Ammon's horn (tissue), 1 donor: Measurements from ENCODE around the gene PLA2G6.
"Not testable (repeated sequence)": the region's sequence is repeated elsewhere in the genome, so short reads cannot be mapped to it uniquely, and the experiment has no call there.

Experiments
- DNase-seq: peaks from one replicate; pipeline ENCODE4 v3.0.0-alpha.2; 2016; ENCODE audit warnings: low spot score

PLA2G6 gene

GRCh38 chr22:38164551-38164918 lies 17.1 kb downstream of the PLA2G6 start:
- no peak for DNase-seq

DNA sequence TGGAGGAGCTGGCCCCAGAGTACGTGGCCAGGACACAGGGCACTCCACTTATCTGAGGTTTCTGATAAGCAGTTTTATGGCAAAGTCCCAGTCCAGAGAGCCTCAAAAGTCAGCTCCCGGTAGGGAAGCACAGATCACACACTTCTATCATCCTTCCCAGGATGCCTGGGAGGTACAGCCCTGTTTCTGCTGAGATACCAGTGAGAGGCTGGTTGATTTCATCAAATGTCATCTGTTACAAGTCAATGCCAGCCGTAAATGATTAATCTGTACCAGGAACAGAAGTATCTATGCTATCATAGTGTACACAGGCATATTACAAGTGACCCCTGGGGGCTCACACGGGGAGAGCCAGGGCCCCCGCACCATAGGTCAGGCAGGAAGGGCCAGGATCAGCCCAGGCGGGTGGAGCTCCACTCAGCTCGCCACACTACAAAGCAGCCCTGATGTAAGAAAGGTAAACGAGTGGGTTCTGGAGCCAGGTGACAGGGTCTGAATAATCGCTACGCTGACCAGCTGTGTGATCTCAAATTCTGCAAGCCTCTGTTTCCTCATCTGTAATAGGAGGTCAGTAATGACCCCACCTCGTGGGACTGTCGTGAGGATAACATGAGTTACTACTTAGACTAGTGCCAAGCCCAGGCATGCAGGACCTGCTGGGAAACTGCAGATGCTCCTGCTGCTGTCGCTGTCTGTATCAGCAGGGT lies 17.6 kb downstream of the PLA2G6 start:
- DNase-seq, result no peak

GRCh38 chr22:38162881-38163843 lies 18.5 kb downstream of the PLA2G6 start:
- no peak for DNase-seq

GRCh38 chr22:38155703-38156102 lies 25.9 kb downstream of the PLA2G6 start:
- no peak for DNase-seq

DNA sequence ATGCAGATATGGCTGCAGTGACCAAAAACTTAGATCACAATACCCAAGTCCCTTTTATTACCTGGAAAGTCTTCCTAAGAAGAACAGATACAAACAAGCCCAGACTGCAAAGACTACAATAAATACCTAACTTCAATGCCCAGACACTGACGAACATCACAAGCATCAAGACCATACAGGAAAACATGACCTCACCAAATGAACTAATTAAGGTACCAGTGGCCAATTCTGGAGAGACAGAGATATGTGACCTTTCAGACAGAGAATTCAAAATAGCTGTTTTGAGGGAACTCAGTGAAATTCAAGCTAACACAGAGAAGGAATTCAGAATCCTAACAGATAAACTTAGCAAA lies 27.1 kb downstream of the PLA2G6 start:
- not testable (repeated sequence) for DNase-seq

DNA sequence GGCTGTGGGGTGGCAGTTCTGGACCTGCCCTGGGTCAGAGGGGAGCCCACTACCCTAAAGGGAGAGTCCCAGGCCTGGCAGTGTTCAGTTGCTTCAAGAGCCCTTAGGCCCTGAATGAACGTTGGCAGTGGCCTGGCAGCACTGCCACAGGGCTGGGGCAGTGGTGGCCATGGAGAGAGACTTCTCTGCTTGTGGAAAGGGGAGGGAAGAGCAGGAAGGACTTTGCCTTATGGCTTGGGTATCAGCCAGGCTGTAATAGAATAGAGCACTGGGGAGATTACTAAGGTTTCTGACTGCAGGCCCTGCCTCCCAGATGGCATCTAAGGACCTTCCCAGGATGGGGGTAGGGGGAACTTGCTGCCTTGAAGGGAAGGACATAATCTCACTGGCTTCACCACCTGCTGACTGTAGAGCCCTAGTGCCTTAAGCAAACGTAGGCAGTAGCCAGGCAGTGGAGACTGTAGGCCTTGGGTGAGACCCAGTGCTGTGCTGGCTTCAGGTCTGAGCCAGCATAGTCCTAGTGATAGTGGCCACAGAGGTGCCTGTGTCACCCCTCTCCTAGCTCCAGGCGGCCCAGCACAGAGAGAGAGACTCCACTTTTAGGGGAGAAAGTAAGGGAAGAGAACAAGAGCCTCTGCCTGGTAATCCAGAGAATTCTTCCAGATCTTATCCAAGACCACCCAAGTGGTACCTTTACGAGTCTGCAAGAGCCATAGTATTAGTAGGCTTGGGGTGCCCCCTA lies 27.6 kb downstream of the PLA2G6 start:
- no peak for DNase-seq

GRCh38 chr22:38151126-38151500 lies 30.5 kb downstream of the PLA2G6 start:
- DNase-seq, result no peak

DNA sequence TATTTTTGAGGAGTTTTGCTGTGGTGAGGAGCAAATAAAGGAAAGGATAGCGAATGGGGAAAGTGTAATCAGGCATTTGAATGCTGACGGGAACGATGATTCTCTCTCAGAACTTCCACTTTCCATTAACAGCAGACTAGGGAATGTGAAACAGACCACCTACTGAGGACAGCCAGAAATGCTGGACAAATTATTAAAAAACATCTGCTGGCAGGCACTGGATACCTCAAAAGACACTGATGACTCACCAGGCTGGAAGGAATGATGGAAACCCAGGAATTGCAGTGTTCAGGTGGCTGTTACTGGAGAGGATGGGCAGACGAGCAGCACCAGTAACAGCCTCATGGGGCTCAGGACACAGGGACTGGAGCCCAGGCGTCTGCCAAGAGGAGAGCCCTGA lies 33.4 kb downstream of the PLA2G6 start:
- DNase-seq, result no peak

- not testable (repeated sequence) for DNase-seq
Measured at GRCh38 chr22:38146166-38146565, 35.5 kb downstream of the PLA2G6 start.

GRCh38 chr22:38144025-38144405 lies 37.6 kb downstream of the PLA2G6 start:
- no peak for DNase-seq

DNA sequence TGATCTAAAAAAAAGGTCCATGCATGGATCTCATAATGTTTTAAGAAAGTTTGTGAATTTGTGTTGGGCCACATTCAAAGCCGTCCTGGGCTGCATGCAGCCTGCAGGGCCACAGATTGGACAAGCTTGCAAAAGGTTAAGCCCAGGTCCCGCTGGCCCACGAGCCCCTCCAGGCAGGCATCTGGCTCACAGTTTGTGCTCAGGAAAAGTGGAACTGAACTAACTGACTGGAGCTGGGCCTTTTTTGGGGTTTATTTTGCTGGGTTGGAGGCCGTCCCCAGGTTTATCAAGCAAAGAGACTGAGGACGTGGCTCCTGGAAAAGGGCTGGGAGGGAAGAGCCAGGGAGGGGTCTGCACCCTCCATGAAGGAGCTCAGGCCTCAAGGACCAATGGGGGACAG lies 39.0 kb downstream of the PLA2G6 start:
- no peak for DNase-seq

- no peak for DNase-seq
Measured at GRCh38 chr22:38141217-38141973, 40.2 kb downstream of the PLA2G6 start.

DNA sequence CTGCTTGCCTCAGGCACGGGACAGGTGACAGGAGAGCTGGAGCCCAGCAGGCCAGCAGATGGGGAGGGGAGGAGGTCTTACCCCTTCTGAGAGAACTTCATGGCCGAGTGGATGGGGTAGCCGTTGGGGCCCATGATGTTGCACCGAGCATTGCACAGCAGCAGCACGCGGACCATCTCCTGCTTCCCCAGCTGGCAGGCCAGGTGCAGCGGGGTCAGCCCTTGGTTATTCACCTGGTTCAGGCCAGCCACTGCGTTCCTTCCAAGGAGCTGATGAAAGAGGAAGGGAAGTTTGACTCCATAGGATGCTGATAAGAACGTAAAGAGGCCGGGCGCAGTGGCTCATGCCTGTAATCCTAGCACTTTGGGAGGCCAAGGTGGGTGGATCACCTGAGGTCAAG lies 41.7 kb downstream of the PLA2G6 start:
- no peak for DNase-seq

DNA sequence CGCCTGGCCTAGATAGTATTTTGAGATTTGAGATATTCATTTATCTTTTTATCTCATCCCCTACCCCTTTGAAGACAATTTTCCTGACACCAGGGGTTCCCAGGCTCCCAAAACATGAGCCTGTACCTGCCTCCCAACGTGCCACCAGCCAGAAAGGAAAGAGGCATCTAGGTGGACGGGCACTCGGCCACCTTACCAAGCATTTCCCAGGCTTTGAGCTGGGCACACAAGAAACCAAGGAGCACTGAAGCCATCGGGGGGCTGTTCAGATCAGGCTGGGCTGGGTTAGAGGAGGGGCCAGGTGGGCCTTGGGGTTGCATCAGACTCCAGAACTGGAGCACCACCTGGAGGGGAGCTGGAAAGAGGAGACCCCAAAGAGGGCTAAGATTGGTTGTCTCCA lies 42.7 kb downstream of the PLA2G6 start:
- no peak for DNase-seq

DNA sequence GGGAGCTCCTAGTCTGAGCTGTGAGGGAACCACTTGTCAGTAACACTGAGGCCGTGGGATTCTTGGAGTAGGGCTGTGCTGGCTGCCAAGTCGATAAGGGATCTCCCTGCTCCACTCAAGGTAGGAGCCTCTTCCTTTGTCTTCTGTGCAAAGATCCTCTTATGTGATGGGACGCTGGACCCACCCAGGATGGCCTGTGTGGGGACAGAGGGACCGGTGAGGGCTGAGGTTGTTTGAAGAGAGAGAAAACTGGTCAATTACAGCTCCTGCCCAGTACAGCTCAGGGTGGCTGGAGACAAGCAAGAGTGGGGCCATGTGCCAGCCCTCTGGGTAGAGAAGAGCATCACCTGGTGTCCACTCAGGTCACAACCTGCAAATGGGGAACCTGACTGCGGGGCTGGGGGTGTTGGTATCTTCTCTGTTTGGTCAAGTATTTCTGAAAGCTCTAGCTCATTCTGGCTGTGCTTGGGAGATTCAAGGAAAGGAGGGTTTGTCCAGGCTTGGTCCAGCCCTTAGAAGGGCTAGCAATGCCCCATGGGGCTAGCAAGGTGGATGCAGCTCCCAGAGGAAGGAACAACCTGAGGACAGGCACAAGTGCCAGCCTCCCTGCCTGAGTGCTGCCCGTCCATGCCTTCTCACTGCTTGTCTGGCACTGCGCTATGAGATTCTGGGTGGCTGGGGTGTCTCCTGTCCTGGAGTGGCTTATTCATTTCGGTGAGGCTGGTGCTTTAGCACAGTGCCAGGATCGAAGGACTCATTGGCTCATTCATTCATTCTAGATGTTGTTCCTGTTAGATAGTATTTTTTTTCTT lies 43.5 kb downstream of the PLA2G6 start:
- no peak for DNase-seq

DNA sequence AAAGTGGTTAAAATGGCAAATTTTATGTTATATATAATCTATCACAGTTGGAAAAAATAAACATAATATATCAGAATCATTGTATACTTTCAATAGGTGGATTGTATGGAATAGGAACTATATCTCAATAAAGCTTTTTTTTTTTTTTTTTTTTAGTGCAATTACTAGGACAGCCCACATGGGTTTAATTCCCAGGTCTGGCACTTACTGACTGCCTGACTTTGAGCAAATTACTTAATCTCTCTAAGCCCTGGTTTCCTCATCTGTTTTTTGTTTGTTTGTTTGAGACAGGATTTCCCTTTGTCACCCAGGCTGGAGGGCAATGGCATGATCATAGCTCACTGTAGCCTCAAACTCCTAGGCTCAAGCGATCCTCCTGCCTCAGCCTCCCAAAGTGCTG lies 45.0 kb downstream of the PLA2G6 start:
- no peak for DNase-seq

- DNase-seq, result no peak
Measured at GRCh38 chr22:38135133-38135706, 46.4 kb downstream of the PLA2G6 start.

DNA sequence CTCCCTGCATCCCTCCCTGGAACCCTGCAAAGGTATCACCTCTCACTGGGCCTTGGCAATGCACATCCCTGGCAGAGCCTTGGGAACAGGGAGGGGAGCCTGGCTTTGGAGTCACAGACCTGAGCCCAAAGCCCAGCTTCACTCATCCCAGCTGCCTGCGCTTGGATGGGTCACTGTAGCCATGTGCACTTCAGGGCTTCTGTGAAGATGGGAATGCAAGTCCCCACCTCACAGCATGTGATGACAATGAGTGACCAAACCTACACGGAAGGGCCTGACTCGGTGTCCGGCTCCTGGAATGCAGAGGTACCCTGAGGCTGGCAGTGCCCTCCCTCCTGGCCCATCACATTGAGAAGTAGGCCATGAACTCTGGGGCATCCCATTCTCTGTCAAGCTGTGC lies 48.3 kb downstream of the PLA2G6 start:
- no peak for DNase-seq

GRCh38 chr22:38132794-38133193 lies 48.8 kb downstream of the PLA2G6 start:
- DNase-seq, result no peak

GRCh38 chr22:38132136-38132535 lies 49.5 kb downstream of the PLA2G6 start:
- no peak for DNase-seq

DNA sequence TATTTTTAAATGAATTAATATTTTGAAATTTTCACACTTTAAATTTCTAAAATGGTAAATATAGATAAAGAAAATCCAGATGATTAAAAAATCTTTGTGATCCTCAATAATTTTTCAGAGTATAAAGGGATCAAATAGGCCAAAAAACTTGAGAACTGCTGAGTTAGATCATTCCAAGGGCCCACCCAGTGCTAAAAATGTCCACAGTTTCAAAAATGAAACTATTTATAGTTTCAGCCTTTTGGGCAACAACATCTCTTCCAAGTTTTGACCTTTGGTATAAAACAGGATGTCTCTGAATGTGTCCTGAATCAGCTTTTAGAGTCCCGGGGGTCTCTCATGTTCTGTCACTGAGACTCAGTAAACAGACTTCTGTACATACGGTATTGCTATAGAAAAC lies 50.2 kb downstream of the PLA2G6 start:
- DNase-seq, result no peak
